Gastrocnemius medialis (tissue), 4 donors: Measurements from ENCODE around the gene PTGES2. TPM values are rescaled to one million over a fixed set of nuclear protein-coding genes. Genes with fewer than 3 reads are reported as not detected.

Source experiments
- ATAC-seq, 2 donors: fragments of 150-250 bp; one replicate each; pipeline ENCODE4 v1.9.1; 2016
- DNase-seq, 2 donors: peaks; one replicate each; pipeline ENCODE4 v3.0.0-alpha.2; 2019
- H3K27ac ChIP-seq, 4 donors: fragments of 200-600 bp; sonication (generic); 1 replicate in 1 of 4; 2 replicates in 3 of 4; pipeline ENCODE4 v1.5.1; 2016 to 2018; ENCODE audit warnings: mild to moderate bottlenecking in 2 of 4, moderate library complexity in 1 of 4
- H3K27me3 ChIP-seq, 3 donors: fragments of 200-600 bp; sonication (generic) in 2 of 3; 1 replicate in 1 of 3; 2 replicates in 2 of 3; pipeline versions ENCODE4 v1.5.1 to v1.6.0; 2016 to 2019; ENCODE audit warnings: mild to moderate bottlenecking in 1 of 3, moderate library complexity in 1 of 3
- H3K36me3 ChIP-seq, 2 donors: fragments of 200-600 bp; sonication (generic) in 1 of 2; one replicate each; pipeline ENCODE4 v1.5.1; 2017 to 2018
- H3K4me1 ChIP-seq, 2 donors: fragments of 200-600 bp; sonication (generic) in 1 of 2; one replicate each; pipeline ENCODE4 v1.5.1; 2016 to 2017; ENCODE audit warnings: mild to moderate bottlenecking in 2 of 2
- H3K4me3 ChIP-seq, 4 donors: fragments of 200-600 bp; sonication (generic) in 3 of 4; 1 replicate in 1 of 4; 2 replicates in 3 of 4; pipeline ENCODE4 v1.5.1; 2016 to 2019; ENCODE audit warnings: mild to moderate bottlenecking in 2 of 4
- H3K9me3 ChIP-seq, 3 donors: fragments of 200-600 bp; sonication (generic) in 2 of 3; 1 replicate in 1 of 3; 2 replicates in 2 of 3; pipeline ENCODE4 v1.5.1; 2016 to 2019
- POLR2A ChIP-seq, 2 donors: fragments of 450-650 bp; IDR thresholded peaks; one replicate each; pipeline ENCODE4 v1.6.1; 2017; ENCODE audit warnings: antibody characterized with exemption in 2 of 2, mild to moderate bottlenecking in 2 of 2, moderate library complexity in 2 of 2
- in situ Hi-C, 4 donors: fragments of 200-750 bp; cut with MboI; loops; one replicate each; pipeline versions ENCODE4 v1.15.0 to v1.8.0; 2017; ENCODE audit warnings: low sequenced_read_pairs in 4 of 4
- intact Hi-C: fragments of 100-400 bp; cut with DNase I; formaldehyde crosslinking; loops from one replicate; pipeline ENCODE4 v1.15.1; 2023; ENCODE audit warnings: low total_unique reads
- total RNA-seq, 4 donors: library from RNA; depleted of rRNA; stranded (reverse); fragments of >200 nt; gene quantifications; one replicate each; pipeline versions ENCODE4 v1.1.0 to v1.2.3, GENCODE V29; 2016
- TF ChIP-seq, protein P1 (sequence below), 5 experiments: fragments of 450-650 bp in 3 of 5; fragments of 200-600 bp in 2 of 5; sonication (generic) in 2 of 5; IDR thresholded peaks in 4 of 5; conservative IDR thresholded peaks in 1 of 5; 1 replicate in 4 of 5; 2 replicates in 1 of 5; pipeline ENCODE4 v1.5.1; 2016 to 2019; ENCODE audit warnings: antibody characterized with exemption in 5 of 5, mild to moderate bottlenecking in 3 of 5, moderate library complexity in 3 of 5

PTGES2 gene
- total RNA-seq, 4 donors from 2014 or later = 95.2 to 266 (median 155) TPM

DNA sequence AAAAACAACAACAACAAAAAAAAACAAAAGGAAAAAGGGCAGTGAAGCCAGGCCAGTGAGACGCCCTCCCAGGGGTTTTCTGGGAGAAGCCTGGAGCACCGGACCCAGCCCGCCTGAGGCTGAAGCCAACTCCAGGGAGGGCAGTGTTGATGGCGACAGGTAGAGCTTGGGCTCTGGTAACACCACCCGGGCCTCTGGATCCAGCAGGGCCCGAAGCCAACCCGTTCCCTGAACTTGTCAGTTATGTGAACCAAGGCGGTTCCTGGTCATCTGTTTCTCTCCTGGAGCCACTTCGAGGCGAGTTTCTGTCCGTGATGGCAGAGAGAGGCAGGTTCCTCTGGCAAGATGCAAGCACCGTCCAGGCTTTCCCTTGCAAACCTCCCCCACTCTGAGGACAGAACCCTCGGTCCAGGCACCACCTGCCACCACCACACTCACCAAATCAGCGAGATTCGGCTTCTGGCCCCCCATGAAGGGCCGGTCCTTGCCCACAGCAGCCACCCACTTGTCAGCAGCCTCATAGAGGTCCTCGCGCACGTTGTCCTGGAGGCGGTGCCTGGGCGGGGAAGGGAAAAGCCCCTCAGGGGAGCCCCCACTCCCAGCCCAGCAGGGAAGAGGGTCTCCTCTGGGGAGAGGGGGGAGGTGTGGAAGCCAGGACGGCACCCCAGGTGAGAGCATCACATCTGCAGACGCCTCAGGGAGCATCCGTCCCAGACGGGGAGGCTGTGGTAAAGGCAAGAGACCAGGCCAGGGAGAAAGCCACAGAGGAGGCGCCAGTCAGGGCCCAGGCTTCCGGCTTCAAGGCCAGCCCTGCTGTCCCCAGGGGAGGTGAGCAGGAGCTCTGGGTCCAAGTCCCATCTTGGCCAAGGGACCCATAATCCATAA is 5.4 kb downstream of the PTGES2 start:
- Histone ChIP-seq H3K4me1 (peaks cover 25 to 30% of the 10 kb centered on the region in 2 donors), H3K9me3 (no peaks in the 10 kb centered on the region), H3K36me3 (peaks cover 0 to 38% of the 10 kb centered on the region in 2 donors), H3K27ac (no peak overlapping the region), H3K27me3 (no peaks in the 10 kb centered on the region), H3K4me3 (no peak overlapping the region)
- in situ Hi-C loops = loop anchor here in 2 of 4 donors (25.0 kb wide), 1 partner anchor 160 kb away; no protein-coding TSS in a partner anchor
- intact Hi-C loops = no loop called here
- DNase-seq (peak in 1 of 2 donors; percentile 19), ATAC-seq (no peak)
- no peak for TF ChIP-seq POLR2A (IDR thresholded peaks at IDR 0.05)
- TF ChIP-seq, protein P1, sequence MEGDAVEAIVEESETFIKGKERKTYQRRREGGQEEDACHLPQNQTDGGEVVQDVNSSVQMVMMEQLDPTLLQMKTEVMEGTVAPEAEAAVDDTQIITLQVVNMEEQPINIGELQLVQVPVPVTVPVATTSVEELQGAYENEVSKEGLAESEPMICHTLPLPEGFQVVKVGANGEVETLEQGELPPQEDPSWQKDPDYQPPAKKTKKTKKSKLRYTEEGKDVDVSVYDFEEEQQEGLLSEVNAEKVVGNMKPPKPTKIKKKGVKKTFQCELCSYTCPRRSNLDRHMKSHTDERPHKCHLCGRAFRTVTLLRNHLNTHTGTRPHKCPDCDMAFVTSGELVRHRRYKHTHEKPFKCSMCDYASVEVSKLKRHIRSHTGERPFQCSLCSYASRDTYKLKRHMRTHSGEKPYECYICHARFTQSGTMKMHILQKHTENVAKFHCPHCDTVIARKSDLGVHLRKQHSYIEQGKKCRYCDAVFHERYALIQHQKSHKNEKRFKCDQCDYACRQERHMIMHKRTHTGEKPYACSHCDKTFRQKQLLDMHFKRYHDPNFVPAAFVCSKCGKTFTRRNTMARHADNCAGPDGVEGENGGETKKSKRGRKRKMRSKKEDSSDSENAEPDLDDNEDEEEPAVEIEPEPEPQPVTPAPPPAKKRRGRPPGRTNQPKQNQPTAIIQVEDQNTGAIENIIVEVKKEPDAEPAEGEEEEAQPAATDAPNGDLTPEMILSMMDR (IDR thresholded peaks at IDR 0.05 in 4 of 5, conservative IDR thresholded peaks at IDR 0.05 in 1 of 5) = no peak

DNA sequence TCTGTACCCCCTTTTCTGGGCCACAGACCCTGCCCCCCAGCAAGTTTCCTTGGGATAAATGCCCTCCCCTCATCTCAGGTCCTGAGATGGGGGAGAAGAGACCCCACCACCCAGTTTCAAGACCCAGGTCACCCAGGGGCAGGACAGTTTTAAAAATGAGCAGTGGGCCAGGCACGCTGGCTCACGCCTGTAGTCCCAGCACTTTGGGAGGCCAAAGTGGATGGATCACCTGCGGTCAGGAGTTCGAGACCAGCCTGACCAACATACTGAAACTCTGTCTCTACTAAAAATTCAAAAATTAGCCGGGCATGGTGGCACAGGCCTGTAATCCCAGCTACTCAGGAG is 6.1 kb downstream of the PTGES2 start:
- Histone ChIP-seq H3K4me3 (no peak overlapping the region), H3K27me3 (no peaks in the 10 kb centered on the region), H3K9me3 (no peaks in the 10 kb centered on the region), H3K36me3 (peaks cover 0 to 38% of the 10 kb centered on the region in 2 donors), H3K4me1 (peaks cover 23% of the 10 kb centered on the region in 2 donors), H3K27ac (peak overlapping the region in 2 of 4 donors; percentile 42 to 57)
- no peak for ATAC-seq
- DNase-seq = no peak
- TF ChIP-seq, protein P1 (IDR thresholded peaks at IDR 0.05 in 4 of 5, conservative IDR thresholded peaks at IDR 0.05 in 1 of 5) = no peak
- no peak for TF ChIP-seq POLR2A (IDR thresholded peaks at IDR 0.05)
- in situ Hi-C loops (loop anchor here in 2 of 4 donors (25.0 kb wide), 1 partner anchor 159 kb away; no protein-coding TSS in a partner anchor), intact Hi-C loops (no loop called here)

DNA sequence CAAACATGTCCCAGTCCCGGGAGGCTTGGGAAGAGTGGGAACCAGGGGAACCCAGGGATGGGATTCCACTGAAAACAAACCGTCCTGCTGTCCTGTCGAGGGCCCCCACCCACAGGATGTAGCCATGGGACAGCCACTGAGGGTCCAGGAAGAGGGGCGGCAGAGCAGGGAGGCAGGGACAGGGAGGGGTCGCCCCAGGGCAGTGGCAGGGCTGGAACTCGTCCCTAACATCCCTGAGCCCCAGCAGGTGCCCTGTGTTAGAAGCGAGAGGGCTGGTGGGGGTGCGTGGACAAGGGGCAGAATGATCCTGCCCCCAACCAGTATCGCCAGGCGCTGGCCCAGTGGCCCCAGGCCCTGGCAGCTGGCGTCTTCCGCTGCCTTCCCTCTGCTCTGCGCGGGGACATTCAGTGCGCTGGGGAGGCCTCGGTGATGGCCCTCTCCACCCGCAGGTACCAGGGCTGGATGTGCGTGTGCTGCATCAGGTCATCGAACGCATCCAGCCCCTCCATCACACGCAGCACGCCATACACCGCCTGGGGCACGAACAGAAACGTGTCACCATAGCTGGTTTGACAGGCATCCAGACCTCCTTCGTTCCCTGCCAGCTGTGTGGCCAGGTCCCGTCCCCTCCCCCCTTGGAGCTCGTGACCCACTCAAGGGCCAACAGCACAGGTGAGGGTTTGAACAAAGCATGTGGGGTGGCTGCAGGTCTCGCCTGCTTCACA is 6.6 kb downstream of the PTGES2 start:
- DNase-seq (peak in 1 of 2 donors; percentile 59), ATAC-seq (no peak)
- Histone ChIP-seq H3K27ac (peak overlapping the region in 3 of 4 donors; percentile 33 to 57 (median 42)), H3K27me3 (no peaks in the 10 kb centered on the region), H3K4me1 (peaks cover 18% of the 10 kb centered on the region in 2 donors), H3K4me3 (no peak overlapping the region), H3K9me3 (no peaks in the 10 kb centered on the region), H3K36me3 (peaks cover 0 to 38% of the 10 kb centered on the region in 2 donors)
- TF ChIP-seq, protein P1 (IDR thresholded peaks at IDR 0.05 in 4 of 5, conservative IDR thresholded peaks at IDR 0.05 in 1 of 5) = no peak
- no peak for TF ChIP-seq POLR2A (IDR thresholded peaks at IDR 0.05)
- intact Hi-C loops (no loop called here), in situ Hi-C loops (loop anchor here in 2 of 4 donors (25.0 kb wide), 1 partner anchor 159 kb away; no protein-coding TSS in a partner anchor)

DNA sequence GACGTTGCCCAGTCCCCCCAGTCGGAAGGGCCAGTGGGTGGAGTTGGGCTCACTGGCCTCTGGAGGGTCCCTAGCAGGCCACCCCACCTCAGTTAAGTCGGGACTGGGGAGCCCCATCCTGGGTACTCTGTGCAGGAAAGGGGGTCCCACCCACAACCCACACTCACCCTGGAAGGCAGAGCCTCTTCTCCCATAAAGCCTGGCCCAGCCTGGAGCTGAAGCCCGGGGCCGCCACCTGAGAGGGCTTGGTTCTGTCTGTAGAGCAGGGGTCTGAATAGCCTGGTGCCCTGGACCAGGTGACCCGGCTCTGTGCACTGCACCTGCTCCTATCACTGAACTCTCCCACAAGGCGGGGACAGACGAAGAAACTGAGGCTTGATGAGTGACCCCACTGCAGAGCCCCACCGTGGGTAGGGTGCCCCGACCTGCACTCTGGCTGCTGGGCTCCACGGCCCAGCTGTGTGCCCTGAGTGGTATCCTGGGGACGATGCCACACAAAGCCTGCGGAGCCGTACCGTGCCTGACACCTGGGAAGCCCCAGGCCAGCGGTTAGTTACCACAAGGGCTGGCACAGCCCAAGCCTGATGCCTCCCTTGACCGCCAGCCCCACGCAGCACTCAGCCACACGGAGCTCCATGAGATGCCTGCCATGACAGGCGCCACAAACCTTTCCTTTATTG is 7.3 kb downstream of the PTGES2 start:
- no peak overlapping the region for H3K4me3 ChIP-seq
- DNase-seq (peak in 1 of 2 donors; percentile 23), ATAC-seq (no peak)
- H3K9me3 ChIP-seq = no peaks in the 10 kb centered on the region
- in situ Hi-C loops (loop anchor here in 2 of 4 donors (25.0 kb wide), 1 partner anchor 158 kb away; no protein-coding TSS in a partner anchor), intact Hi-C loops (no loop called here)
- no peak for TF ChIP-seq POLR2A (IDR thresholded peaks at IDR 0.05)
- TF ChIP-seq, protein P1 (IDR thresholded peaks at IDR 0.05 in 4 of 5, conservative IDR thresholded peaks at IDR 0.05 in 1 of 5) = no peak
- peak overlapping the region in 1 of 4 donors; percentile 57 for H3K27ac ChIP-seq
- peaks cover 11% of the 10 kb centered on the region in 2 donors for H3K4me1 ChIP-seq
- no peaks in the 10 kb centered on the region for H3K27me3 ChIP-seq
- peaks cover 0 to 38% of the 10 kb centered on the region in 2 donors for H3K36me3 ChIP-seq
